Forelimb muscle (tissue), 1 donor: ENCODE data around the gene CGA. TPM values are rescaled to one million over a fixed set of nuclear protein-coding genes. Genes with fewer than 3 reads are reported as not detected.

Experiments
- DNase-seq: peaks from one replicate; pipeline ENCODE4 v3.0.0-alpha.2; 2013; ENCODE audit warnings: low read depth
- polyA plus RNA-seq: library from polyadenylated mRNA; unstranded; fragments of 120-200 nt; gene quantifications from one replicate; pipeline ENCODE4 v1.2.1, GENCODE V29; 2013; ENCODE audit not compliant: insufficient read length

Gene CGA
- polyA plus RNA-seq, 1 donor, result 0.72 TPM

DNA sequence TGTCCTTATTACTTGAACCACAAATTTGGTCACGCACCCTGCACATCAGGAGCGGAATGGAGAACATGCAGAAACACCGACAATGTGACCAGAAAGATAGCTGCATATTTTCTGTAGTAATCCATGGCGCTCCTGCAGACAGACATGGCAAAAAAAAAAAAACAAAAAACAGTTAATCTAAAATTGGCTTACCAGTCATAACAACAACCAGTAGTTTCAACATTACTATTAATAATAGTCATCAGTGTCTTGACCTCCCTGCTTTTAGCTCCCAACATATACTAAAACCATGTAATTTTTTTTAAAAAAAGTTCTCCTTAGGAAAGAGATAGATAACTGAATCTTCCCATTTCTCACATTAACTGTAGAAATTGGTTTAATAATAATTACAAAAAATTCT is 6.8 kb downstream of the CGA start:
- DNase-seq, result no peak

DNA sequence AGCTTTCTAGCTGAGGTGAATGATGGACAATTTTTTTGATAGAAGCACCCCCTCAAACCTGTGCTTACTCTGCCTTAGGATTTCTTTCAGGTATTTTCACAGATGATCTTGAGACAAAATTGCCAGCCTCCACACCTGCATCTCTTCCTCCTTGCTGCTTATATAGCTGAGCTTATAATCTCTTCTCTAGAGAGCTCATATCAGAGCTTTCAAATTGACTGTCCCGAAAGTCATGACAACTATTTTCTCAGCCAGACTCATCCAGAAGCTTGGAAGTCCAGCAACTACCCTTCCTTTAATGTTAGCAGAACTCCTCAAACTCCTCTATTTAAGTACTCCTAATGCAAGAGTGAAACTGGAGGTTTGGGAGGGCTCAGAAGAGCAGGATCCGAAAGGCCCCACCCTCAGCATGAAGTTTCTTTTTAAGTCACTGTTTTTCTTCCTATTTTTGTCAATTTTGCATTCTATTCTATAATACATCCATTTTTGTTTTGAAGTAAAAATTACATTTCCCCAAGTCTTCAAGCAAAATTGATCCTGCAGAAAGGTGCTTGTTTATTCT is 12.7 kb downstream of the CGA start:
- no peak for DNase-seq

DNA sequence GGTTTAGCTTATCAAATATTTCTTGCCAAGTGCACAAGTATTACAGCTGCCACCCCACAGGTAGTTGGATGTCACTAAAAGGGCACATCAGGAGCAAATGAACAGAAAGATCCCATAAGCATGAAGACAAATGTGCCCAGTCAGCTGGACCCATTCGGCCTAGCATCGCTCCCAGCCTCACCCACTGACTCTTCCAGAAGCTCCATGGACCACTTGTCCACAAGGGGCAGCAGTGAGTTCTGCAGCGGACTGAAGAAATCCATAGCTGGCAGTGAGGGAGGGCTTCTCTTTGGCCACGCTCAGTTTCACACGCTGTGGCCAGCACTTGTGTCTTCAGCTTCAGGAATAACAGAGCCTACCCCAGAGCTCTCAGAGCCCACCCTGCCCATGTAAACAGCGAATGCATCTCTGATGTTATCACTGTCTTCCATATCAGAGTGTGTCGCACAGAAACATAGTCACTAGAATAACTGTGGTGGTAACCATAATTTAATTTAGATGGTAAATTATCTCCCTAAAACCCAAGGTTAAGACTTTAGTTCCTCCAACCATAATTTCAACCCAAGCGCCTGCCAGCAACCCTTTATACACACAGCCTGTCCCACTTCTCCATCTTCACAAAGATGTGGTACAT is 15.8 kb downstream of the CGA start:
- no peak for DNase-seq

DNA sequence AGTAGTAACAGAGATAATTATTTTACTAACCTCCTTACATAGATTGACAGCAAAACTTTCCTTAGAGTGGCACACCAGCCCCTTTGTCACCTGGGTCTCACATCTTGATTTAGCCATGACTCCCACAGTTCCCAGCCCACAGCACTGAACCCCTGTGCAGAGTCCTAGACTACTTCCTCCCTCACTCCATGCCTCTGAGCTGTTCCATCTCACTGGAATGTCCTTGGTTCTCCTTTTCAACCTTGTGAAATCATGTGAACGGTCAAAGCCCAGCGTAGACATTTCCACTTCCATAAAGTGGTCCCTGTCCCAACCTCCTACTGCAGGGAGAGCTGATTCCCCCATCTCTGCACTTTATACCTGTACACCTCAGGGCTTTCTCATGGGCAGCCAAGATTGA is 19.7 kb downstream of the CGA start:
- DNase-seq, result no peak

DNA sequence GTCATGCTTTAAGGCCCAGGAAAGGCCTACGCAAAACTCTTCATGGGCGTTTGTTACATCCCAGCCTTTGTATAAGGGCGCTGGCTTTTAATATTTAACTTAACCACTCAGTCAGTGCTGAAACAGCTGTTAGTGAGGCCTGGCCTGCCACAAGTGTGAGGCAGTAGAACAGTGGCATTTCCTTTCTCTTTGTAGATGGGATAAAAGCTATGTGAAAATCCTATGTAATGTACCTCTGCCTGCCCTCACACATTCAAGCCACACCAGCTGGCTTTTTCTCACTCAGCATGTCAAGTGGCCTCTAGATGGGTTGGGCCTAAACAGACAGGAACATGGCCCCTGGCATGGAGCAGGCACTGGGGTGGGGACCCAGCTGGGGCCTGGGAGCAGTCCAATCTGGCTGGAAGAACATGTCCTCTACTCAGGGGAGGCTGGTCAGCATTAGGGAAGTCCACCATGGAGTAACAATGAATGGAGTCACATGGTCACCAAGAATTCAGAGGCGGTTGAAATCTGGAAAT is 20.7 kb downstream of the CGA start:
- DNase-seq, result no peak

DNA sequence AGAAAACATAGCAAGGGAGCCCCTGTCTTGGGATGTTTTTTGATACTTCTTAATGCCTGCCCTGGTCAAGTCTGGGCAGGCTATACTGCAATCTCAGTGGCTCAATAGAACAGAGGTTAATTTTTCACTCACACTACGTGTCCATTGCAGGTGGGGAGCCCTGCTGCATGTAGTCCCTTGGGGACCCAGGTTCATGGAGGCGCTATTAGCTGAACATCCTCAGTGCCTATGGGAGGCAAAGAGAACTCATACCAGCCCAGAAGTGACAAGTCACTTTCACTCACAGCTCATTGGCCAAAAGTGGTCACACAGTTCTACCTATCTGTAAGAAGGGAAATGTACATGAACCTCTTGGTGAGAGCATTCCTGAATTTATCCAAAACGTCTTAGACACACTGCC is 23.2 kb downstream of the CGA start:
- DNase-seq, result no peak

DNA sequence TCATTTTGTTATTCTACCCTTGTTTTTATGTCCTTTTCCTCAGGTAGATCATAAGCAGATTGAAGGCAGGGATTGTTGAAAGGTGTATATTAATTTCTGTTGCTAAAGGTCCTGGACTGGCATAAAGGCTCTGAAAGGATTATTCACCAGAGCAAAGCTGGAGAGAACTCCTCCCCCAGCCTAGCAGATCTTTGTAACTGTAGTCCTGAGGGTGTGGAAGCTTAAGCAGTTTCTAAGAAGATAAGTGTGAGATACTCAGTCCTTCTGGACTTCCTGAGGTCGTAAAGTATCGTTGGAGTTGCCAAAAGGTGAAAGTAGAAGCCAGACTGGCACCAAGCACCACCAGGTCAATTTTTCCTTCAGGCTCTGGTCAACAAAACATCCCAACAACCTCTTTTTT is 24.2 kb downstream of the CGA start:
- no peak for DNase-seq

DNA sequence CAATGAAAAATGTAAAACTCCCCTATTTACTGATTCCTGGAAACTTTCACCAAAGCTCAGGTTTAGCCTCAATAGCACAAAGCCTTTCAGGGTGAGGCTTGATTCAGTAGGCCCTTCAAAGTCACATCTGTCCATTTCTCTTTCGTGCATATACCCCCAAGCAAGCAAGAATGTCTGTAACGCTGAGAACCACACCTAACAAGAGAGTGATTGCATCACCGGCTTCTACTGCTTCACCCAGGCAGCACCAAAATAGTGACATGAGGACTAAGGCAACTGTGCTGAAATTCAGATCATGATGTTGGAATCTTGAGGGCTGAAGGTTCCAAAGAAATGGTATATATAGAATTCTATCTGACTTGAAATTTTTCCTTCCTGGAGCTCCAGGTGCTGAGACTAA is 26.1 kb downstream of the CGA start:
- DNase-seq, result no peak

DNA sequence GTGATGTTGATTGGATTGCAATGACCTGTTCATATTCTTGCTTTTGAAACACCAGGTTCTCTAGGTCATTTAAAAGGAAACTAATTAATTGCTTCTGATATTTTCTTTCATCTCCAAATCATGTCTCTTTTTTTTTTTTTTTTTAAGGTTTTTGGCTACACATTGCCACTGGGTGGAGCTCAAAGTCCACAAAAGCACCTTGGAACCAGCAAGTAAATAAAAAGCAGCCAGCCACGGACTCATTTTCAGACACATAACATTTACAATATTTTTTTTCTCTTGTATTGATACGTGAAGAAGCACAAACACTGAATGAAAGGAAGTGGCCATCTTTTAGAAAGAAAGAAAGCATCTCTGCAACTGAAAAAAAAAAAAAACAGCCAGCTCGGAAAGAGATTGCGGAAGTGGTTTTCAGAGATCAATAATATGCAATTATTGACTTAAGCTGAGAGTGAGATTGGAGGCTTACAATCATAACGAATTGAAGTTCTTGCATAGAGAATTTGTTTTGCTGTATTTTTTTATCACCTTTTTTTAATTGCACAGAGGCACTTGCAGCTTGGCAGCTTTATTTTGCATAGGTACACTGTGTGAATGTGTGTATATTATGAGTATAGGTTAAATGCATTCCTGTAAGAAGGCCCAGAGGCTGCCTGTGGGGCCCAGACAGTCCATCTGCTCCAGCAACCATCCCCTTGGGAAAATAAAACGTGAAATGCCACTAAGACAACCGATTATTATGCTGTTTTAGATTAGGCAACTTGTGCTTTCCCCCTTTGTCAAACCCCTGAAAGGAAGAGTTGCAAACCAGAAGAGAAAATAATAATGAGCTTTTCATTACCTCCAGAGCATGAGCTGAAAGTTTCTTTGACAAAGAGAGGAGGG is 28.2 kb downstream of the CGA start:
- peak; percentile 39 for DNase-seq

DNA sequence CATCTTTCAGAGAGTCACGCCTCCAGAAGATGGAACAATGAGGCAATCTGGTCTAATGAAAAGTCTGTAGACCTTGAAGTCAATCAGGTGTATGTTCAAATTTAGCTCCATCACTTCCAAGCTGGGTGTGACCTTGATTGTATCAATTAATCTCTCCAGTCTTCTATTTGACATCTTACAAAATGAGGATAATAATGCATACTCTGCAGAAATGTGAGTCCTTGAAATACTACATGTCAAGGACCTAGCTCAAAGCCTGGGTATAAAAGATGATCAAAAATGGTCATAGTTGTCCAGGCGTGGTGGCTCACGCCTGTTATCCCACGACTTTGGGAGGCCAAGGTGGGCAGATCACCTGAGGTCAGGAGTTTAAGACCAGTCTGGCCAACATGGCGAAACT is 29.8 kb downstream of the CGA start:
- DNase-seq, result no peak

DNA sequence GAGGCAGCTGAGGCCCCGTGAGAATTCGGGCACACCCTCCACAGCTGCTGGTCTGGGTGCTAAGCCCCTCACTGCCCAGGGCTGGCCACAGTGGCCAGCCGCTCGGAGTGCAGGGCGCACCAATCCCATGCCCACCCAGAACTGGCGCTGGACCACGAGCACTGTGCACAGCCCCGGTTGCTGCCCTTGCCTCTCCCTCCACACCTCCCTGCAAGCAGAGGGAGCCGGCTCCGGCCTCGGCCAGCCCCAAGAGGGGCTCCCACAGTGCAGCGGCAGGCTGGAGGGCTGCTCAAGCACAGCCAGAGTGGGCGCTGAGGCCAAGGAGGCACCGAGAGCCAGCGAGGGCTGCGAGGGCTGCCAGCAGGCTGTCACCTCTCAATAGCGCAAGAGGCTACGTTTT is 35.0 kb downstream of the CGA start:
- DNase-seq, result no peak

DNA sequence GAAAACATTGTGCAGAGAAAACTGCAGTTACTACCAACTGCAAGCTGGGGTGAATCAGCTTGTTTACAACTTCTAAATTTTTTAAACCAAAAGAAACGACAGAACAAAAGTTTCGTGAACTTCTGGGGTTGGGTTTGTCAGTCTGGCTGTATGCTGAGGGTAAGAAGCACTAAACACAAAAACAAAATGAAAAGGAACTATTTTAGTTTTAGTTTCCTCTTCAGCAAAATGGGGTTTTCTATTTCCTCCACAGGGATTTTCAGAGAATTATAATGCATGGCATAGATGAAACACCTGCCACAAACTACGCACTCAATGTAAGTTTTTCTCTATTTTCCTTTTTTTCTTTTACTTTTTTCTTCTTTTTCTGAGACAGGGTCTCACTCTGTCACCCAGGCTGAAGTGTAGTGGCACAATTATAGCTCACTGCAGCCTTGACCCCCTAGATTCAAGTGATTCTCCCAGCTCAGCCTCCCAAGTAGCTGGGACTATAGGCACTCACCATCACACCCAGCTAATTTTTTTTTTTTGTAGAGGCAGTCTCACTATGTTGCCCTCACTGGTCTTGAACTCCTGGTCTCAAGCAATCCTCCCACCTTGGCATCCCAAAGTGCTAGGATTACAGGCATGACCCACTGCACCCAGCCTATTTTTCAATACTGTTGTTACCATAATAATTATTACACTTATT is 40.6 kb downstream of the CGA start:
- DNase-seq, result no peak

DNA sequence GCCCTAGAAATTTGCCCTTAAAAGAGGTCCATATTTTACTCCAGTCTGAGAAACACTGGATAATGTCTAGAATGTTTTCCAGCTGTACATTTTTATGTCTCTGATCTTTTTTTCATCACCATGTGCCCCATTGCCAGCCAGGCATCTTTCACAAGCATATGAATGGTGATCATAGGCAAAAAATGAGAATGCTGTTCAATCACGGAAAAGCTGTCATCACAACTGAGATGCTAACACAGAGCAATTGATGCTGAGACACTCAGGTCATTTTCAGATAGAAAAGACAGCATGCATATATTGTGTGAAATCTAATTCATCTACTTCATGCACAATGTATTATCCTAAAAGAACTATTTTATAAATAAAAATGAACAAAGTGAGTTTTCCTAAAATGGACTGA is 41.6 kb downstream of the CGA start:
- DNase-seq, result no peak

DNA sequence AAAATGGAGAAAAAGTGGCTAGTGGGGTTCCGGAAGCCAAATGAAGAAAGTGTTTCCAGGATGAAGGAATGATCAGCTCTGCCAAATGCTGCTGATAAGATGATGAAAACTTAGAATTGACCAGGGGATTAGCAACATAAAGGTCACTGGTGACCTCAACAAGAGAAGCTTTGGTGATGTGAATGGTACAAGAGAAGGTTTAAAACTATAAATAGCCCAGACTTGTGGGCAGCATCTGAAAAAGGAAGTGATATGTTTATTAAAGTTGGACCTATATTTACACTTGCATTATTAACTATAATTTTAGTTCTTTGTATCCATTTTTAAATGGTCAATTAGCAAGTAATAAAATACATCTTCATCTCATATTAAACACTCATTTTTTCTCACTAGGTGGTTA is 45.1 kb downstream of the CGA start:
- no peak for DNase-seq

DNA sequence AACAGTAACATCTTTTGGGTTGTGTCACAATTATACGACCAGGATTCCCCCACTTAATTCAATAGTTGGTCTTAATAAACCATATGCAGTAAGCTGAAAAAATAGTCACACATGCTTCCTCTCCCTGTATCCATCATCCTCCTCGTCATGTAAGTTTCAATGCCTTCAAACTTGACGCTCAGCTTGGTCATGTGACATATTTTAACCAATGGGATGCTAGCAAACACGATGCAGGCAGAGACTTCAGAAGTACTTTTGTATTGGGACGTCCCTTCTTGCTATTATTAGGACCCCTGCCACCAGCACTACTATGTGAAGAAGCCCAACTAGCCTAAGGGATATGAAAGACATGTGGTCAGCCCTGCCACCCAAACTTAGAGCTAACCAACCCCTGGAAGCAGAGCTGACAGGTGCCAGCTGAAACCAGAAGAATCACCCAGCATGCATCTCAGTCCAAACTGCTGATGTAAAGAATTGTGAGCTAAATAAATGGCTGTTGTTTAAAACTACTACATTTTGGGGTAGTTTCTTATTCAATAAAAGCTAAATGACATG is 49.3 kb downstream of the CGA start:
- DNase-seq, result no peak

DNA sequence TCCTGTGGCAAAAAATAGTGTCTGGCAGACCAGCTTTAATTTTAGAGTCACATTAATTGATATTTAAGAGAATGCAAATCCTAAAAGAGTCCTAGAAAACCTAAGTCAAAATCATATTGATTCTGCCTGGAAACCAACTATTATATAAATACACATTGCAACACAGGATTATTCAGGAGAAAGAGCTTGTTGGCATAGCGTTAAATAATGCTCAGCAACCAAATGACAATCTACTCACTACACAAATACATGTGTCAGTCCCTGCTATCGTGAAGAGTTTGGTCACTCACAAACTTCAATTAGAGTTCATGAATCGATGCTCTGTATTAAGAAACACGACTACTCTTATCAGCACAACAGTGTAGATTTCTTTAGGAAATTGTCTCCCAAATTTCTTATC is 54.2 kb downstream of the CGA start:
- no peak for DNase-seq

Other genes starting within 250 kb of the CGA start
- not detected for gene HTR1E, start 157.6 kb downstream of the CGA start, polyA plus RNA-seq
- 20.5 TPM for gene ZNF292, start 60.5 kb upstream of the CGA start, polyA plus RNA-seq
- 11.5 TPM for gene SMIM8, start 227.5 kb upstream of the CGA start, polyA plus RNA-seq
- not detected for gene GJB7, start 234.2 kb upstream of the CGA start, polyA plus RNA-seq
- 2.2 TPM for gene C6orf163, start 249.7 kb upstream of the CGA start, polyA plus RNA-seq